Panc1 (cell line): ENCODE measurements around the gene GNAQ.

Experiments used
- CTCF ChIP-seq: fragments of 450-650 bp; IDR thresholded peaks from 2 replicates; pipeline ENCODE4 v1.5.1; 2017; ENCODE audit warnings: mild to moderate bottlenecking
- REST ChIP-seq, 2 experiments: IDR thresholded peaks; 2 replicates each; pipeline ENCODE4 v1.6.1; 2011 to 2012; ENCODE audit warnings: low read depth in 2 of 2, control low read depth in 1 of 2, low read length in 1 of 2, mild to moderate bottlenecking in 1 of 2, moderate library complexity in 1 of 2; ENCODE audit not compliant: insufficient read depth in 1 of 2
- TCF7L2 ChIP-seq: IDR thresholded peaks from 2 replicates; pipeline ENCODE4 v1.6.1; 2011; ENCODE audit warnings: mild to moderate bottlenecking, low read depth, low read length, inconsistent platforms

- TF ChIP-seq CTCF (no peak), TCF7L2 (no peak), REST (IDR thresholded peaks at IDR 0.05; ENCODE audit: insufficient read depth in 1 of 2, low read depth in 2 of 2, low read length in 1 of 2) (no peak)
These were observed 42.2 kb downstream of the GNAQ start for GRCh38 chr9:77989458-77989857.
